Measurements from ENCODE around the gene NAT16.

- no peak for TF ChIP-seq CTCF (conservative IDR thresholded peaks at IDR 0.05; ENCODE audit: low read depth in 2 of 2)
- TF ChIP-seq EZH2phosphoT487 (IDR thresholded peaks at IDR 0.05; ENCODE audit: unreplicated experiment) = no peak
- TF ChIP-seq EZH2 (IDR thresholded peaks at IDR 0.05; ENCODE audit: low read depth, unreplicated experiment) = no peak
- TF ChIP-seq CREB1 (CRISPR knock-in tag; IDR thresholded peaks at IDR 0.05; ENCODE audit: low read depth) = no peak
- no peak for TF ChIP-seq JUNB (IDR thresholded peaks at IDR 0.05; ENCODE audit: unreplicated experiment)
- no peak for TF ChIP-seq POLR2AphosphoS5 (IDR thresholded peaks at IDR 0.05; ENCODE audit: low read depth)
Measured at GRCh38 chr7:101159696-101160674, 20.1 kb downstream of the NAT16 start.
